Measurements from ENCODE around the gene HEXIM2.
A peak's percentile ranks its signal among the peaks of the same experiment; 100 is the strongest.

HEXIM2 gene

GRCh38 chr17:45127548-45128300 is 34.0 kb upstream of the HEXIM2 start:
- no peak for DNase-seq (ENCODE audit: low read depth in 2 of 2)

- no peak for DNase-seq (ENCODE audit: low read depth in 2 of 2)
Measured at GRCh38 chr17:45128331-45128730, 33.3 kb upstream of the HEXIM2 start.

GRCh38 chr17:45128989-45129388 is 32.7 kb upstream of the HEXIM2 start:
- DNase-seq (ENCODE audit: low read depth in 2 of 2), result no peak

- DNase-seq (ENCODE audit: low read depth in 2 of 2), result no peak
Measured at GRCh38 chr17:45129426-45129939, 32.2 kb upstream of the HEXIM2 start.

- no peak for DNase-seq (ENCODE audit: low read depth in 2 of 2)
Measured at GRCh38 chr17:45129940-45130680, 31.6 kb upstream of the HEXIM2 start.

- no peak for DNase-seq (ENCODE audit: low read depth in 2 of 2)
Measured at GRCh38 chr17:45130681-45131615, 30.7 kb upstream of the HEXIM2 start.

- DNase-seq (ENCODE audit: low read depth in 2 of 2), result peak in 1 of 2 donors; percentile 24
Measured at GRCh38 chr17:45131616-45132319, 29.9 kb upstream of the HEXIM2 start.

GRCh38 chr17:45132320-45132571 is 29.4 kb upstream of the HEXIM2 start, which contains the start of gene PLCD3:
Gene PLCD3 (minus strand): TSS chr17:45132515. CDS start chr17:45132410, 105 bp downstream.
- DNase-seq (ENCODE audit: low read depth in 2 of 2), result no peak

GRCh38 chr17:45132572-45133463 is 28.9 kb upstream of the HEXIM2 start:
- DNase-seq (ENCODE audit: low read depth in 2 of 2), result peak in 1 of 2 donors; percentile 49

GRCh38 chr17:45135192-45135977 is 26.3 kb upstream of the HEXIM2 start, which contains the start of gene ACBD4:
Gene ACBD4 (plus strand): TSS chr17:45135687. CDS start chr17:45136145, 458 bp downstream.
- peak; percentile 96 to 98 for DNase-seq (ENCODE audit: low read depth in 2 of 2)

GRCh38 chr17:45135978-45136791 is 25.5 kb upstream of the HEXIM2 start:
- DNase-seq (ENCODE audit: low read depth in 2 of 2), result no peak

GRCh38 chr17:45136846-45137560 is 24.7 kb upstream of the HEXIM2 start:
- DNase-seq (ENCODE audit: low read depth in 2 of 2), result no peak

GRCh38 chr17:45137561-45138305 is 23.9 kb upstream of the HEXIM2 start:
- DNase-seq (ENCODE audit: low read depth in 2 of 2), result no peak

- DNase-seq (ENCODE audit: low read depth in 2 of 2), result no peak
Measured at GRCh38 chr17:45138911-45139532, 22.7 kb upstream of the HEXIM2 start.

GRCh38 chr17:45139533-45139920 is 22.1 kb upstream of the HEXIM2 start:
- no peak for DNase-seq (ENCODE audit: low read depth in 2 of 2)

GRCh38 chr17:45143094-45143670 is 18.5 kb upstream of the HEXIM2 start:
- no peak for DNase-seq (ENCODE audit: low read depth in 2 of 2)

All from stimulated activated CD8-positive, alpha-beta memory T cell treated with anti-CD3 and anti-CD28 coated beads, Interleukin-7, amount 100 ng/mL, for 1 hour (primary cell).